NCI-H774 (cell line): ENCODE measurements around the gene SRGN.
"Not testable (repeated sequence)": the region's sequence is repeated elsewhere in the genome, so short reads cannot be mapped to it uniquely, and the experiment has no call there.

Source experiments
- DNase-seq: peaks from one replicate; lab custom pipeline; 2025; lab: John Stamatoyannopoulos, UW

The SRGN gene, protein sequence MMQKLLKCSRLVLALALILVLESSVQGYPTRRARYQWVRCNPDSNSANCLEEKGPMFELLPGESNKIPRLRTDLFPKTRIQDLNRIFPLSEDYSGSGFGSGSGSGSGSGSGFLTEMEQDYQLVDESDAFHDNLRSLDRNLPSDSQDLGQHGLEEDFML

GRCh38 chr10:69087590-69088470 is at the start of gene SRGN:
Gene SRGN, plus strand, starts transcription at chr10:69088103. Its CDS starts 55 bp downstream, at chr10:69088158.
- no peak for DNase-seq

GRCh38 chr10:69040904-69041303 is 47.0 kb upstream of the SRGN start:
- DNase-seq = not testable (repeated sequence)

DNA sequence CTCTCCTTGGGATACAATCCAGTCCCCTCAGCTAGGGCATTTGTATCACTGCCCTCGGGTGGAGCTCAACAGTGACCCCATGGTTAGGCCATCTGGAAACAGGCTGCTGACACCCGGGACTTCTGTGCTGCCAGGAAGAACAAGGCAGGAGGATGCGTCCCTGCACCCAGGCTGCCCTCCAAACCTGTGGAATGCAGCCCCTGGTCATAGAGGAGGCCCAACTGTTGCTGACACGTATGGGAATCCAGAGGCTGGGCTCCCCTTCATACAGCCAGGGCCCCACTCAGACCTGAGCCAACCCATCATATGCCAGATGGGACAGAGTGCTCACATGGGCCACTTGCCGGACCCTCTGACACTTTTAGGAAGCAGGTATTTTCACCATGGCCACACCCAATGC is 45.5 kb upstream of the SRGN start:
- DNase-seq = no peak

GRCh38 chr10:69042838-69043237 is 45.1 kb upstream of the SRGN start:
- DNase-seq = no peak

GRCh38 chr10:69043931-69044531 is 43.9 kb upstream of the SRGN start:
- DNase-seq = no peak

DNA sequence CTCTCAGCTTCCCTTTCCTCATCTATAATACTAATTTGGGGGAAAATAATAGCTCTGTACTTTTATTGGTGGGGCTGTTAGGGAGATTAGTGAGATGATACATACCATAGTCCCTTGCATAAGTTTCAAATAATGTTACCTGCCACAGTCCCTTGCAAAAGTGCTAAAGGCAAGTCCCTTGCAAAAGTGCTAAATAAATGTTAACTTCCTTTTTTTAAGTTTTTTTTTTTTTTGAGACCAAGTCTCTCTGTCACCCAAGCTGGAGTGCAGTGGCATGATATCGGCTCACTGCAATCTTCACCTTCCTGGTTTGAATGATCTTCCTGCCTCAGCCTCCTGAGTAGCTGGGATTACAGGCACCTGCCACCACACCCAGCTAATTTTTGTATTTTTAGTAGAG is 43.4 kb upstream of the SRGN start:
- DNase-seq = no peak

GRCh38 chr10:69045441-69046300 is 42.2 kb upstream of the SRGN start:
- no peak for DNase-seq

DNA sequence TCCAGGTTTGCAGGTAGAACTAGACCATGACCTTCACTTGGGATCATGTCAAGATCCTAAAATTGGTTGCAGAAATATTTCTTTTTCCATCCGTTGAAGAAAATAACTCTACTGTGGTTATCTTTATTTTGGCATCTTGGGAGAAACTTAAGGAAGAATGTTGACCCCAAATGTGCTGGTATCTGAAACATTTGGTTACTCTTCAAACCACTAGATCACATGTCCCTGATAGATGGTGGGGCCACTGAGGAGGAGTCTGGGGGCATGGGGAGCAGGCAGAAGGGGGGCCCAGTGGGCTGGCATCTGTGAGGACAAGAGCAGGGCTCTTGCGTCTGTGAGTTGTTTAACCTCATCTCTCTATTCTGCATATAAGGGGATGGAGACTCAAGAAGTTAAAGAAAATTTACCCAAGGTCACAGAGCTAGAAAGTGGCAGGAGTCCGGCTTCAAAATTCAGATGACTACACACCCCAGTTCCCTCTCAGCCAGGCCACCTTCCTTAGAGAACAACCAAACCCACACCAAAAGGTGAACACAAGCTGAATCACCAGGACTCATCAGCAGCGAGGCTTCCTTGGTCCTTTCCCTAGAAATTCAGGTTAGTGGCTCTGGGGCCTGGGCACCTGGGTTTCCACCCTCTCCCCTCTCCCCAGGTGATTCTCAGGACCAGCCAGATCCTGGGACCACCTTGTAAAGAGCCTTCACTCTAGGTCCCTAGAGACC is 40.6 kb upstream of the SRGN start:
- DNase-seq = no peak

DNA sequence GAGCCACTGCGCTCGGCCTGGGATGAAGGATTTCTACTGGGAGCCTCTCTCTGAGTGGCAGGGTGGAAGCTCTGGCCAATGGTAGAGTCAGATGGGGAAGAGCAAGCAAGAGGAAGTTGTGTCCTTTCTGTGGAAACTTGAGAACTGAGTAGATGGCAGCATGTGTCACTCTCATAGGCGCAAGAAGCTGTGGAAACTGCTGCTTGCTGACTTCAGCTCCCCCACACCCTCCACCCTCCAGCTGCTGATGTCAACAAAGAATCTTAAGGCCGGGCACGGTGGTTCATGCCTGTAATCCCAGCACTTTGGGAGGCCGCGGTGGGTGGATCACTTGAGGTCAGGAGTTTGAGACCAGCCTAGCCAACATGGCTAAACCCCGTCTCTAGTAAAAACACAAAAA is 39.8 kb upstream of the SRGN start:
- DNase-seq = no peak

GRCh38 chr10:69049566-69049961 is 38.3 kb upstream of the SRGN start:
- no peak for DNase-seq

DNA sequence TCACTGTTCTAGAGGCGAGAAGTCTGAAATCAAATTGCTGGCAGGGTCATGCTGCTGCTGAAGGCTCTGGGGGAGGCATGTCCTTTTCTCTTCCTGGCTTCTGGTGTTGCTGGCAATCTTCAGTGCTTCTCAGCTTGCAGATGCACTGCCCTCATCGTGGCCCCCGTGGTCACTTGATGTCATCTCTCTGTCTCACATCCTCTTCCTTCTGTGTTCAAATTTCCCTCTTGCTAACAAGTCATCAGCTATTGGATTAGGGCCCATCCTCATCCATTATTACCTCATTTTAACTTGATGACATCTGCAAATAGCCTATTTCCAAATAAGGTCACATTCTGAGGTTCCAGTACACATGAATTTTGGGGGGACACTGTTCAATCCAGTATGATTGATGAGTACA is 36.6 kb upstream of the SRGN start:
- no peak for DNase-seq

DNA sequence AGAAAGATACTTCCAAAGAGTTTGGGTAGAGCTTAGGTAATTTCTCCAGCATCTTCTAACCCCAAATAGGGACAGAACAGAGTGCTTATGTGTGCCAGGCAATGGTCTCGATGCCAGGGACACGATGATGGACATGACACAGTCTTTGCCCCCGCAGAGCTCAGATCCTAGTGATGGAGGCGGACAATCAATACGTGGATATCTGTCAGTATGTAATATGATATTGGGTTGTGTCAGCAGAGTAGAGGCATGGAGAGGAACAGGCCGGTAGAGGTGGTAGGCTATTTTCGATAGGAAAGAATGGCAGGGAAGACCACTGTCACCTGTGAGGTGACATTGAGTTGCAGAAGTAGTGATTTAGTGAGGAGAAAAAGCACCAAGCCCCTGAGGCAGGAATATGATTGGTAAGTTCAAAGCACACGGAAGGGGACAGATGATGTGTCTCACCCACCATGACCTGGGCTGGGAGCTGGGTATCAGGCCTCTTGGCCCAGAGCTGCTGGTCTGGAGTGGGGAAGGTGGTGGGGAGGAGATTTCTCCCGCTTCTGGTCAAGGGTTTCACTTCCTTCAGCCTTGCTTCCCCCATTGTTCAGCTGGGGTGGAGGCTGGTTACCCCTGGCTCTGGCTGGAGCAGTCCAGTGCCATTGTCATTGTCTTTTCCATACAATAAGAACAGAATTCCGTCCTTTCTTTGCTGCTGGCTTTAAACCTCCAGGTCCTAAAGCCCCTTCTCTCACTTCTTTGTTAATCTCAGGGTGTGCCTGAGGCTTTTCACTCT is 36.0 kb upstream of the SRGN start:
- DNase-seq = no peak

DNA sequence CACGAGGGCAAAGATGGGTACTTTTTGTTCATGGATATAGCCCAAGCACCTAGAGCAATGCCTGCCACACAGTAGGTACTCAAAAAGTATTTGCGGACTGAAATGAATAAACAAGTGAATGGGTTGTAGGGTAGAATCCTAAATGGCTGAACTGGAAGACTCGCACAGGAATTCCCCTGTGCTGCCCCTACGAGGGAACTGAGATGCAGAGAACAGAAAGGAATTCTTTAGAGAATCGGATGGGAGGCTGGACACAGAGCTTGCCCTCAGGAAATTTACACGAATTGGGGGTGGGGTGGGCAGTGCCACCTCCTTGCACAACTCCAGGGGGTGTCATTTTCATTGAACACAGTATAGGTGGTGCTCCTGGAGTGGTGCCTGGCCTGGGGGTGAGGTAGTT is 35.2 kb upstream of the SRGN start:
- DNase-seq = no peak

DNA sequence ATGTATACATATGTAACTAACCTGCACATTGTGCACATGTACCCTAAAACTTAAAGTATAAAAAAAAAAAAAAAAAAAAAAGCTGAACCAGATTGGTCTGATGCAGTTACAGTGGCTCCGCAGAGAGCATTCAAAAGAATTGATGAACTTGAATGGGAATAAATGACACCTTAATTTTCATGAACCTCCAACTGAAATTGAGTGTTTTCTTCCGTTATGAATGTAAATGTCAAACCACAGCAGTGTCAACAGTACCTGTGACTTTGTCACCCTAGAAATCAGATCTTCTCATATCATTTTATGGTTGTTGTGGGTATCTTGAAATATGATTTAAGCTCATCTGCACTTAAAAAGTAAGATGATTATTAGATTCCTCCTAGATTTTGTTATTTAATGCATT is 32.7 kb upstream of the SRGN start:
- no peak for DNase-seq

DNA sequence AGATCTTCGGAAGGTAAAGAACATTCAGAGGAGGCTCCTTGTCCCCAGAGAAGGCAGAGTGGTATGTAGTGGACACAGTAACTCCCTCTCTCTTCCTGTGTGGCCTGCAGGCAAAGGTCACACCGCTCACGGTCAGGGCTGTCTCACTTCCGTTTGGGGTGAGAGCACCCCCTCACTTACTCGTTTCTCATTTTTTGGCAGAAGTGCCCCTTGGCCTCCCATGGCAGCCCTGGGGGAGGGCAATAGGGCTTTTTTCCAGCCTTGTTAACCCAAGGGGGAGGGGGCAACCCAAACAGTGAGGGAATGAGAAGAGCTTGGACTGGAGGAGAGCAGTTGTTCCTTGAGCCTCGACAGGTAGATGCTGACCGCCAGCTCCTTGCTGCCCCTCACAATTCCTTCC is 31.8 kb upstream of the SRGN start:
- no peak for DNase-seq

- DNase-seq = no peak
Observed at GRCh38 chr10:69056536-69057260, 31.2 kb upstream of the SRGN start.

DNA sequence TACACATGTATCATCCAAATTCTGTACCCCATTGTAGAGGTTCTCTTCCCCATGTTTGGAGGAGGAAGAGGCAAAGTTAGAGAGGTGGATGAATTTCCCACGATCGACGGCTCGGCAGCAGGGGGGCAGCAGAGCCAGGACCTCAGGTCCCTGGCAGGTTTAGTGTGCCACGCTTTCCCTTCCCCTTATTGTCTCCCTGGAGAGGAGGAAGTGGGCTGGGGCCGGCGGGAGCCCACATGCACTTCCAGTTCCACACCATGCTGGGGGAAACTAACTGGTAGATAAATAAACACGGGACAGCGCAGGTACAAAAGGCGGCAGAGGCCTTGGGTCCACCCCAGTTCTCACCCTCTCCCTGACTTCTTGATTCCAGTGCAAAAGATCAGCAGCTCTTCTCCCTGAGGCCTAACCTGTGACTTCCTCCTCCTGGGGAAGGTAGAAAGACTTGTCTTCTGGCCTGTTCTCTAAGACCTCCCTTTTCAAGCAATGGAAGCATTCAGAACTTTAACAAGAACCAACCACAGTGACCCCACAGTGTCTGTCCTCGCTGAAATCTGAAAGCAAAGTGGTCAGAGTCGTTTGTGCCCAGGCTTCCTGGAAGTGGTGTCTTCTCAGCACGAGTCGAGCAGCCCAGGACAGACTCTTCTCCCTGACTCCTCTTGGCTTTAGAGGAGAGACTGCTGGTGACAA is 30.5 kb upstream of the SRGN start:
- DNase-seq = no peak

DNA sequence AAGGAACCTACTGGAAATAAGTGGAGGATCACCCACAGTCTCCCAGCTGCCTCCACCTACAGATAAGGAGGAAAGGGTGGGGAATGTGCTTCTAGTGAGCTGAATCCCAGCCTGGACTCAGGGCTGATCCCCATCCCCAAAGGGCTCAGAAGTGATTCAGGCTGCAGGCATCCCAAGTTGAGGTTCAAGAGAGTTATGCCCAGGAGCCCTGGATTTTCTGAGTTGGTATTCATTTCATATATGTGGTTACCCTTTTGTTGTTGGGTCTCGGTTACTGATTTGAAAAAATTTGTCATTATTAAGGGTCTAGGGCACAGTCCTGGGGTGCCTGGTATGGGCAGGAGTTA is 30.0 kb upstream of the SRGN start:
- no peak for DNase-seq

- no peak for DNase-seq
Observed at GRCh38 chr10:69060127-69060798, 27.6 kb upstream of the SRGN start.
